ENCODE data around the gene C12orf54. TPM values are rescaled to one million over a fixed set of nuclear protein-coding genes. Genes with fewer than 3 reads are reported as not detected.
"Not testable (repeated sequence)": the region's sequence is repeated elsewhere in the genome, so short reads cannot be mapped to it uniquely, and the experiment has no call there.

The C12orf54 gene
- total and polyA plus RNA-seq, 2 donors (not counting 3 experiments of a cell fraction or from before 2014, with no cell fraction given), result not detected

GRCh38 chr12:48514728-48515127, 32.4 kb downstream of the C12orf54 start:
- POLR2A ChIA-PET, result no interaction called here
- H3K4me1 ChIP-seq (ENCODE audit: control insufficient read depth, extremely low read depth, insufficient read depth, low read length), result no peaks in the 10 kb centered on the region
- DNase-seq (ENCODE audit: low read depth, low spot score) (no peak), FAIRE-seq (no peak)
- TF ChIP-seq FOS (IDR thresholded peaks at IDR 0.05; ENCODE audit: borderline replicate concordance, insufficient read depth, low read length) (no peak), EZH2 (IDR thresholded peaks at IDR 0.05; ENCODE audit: borderline replicate concordance, low read depth, low read length, severe bottlenecking) (no peak), JUN (IDR thresholded peaks at IDR 0.05; ENCODE audit: borderline replicate concordance, insufficient read depth, insufficient read length, low read depth) (no peak), GATA2 (IDR thresholded peaks at IDR 0.05; ENCODE audit: insufficient read depth, insufficient read length, low read depth, low read length) (no peak), MYC (IDR thresholded peaks at IDR 0.05; ENCODE audit: low read depth, low read length) (no peak), POLR2AphosphoS5 (IDR thresholded peaks at IDR 0.05; ENCODE audit: insufficient read depth, low read depth, low read length) (no peak), CTCF (IDR thresholded peaks at IDR 0.05; ENCODE audit: extremely low read depth in 1 of 2, insufficient read depth in 1 of 2, low read depth in 1 of 2, low read length in 2 of 2) (no peak), POLR2A (IDR thresholded peaks at IDR 0.05; ENCODE audit: low read depth, low read length) (no peak)
- TF ChIP-seq, protein P1, sequence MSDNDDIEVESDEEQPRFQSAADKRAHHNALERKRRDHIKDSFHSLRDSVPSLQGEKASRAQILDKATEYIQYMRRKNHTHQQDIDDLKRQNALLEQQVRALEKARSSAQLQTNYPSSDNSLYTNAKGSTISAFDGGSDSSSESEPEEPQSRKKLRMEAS (IDR thresholded peaks at IDR 0.05; ENCODE audit: insufficient read depth, insufficient read length), result no peak
- no peaks in the 10 kb centered on the region for H3K79me2 ChIP-seq (ENCODE audit: control insufficient read depth, insufficient read depth, low read length)
- no peak overlapping the region for H3K4me2 ChIP-seq (ENCODE audit: insufficient read depth, low read length)
- no peaks in the 10 kb centered on the region for H4K20me1 ChIP-seq (replicated peaks; ENCODE audit: control insufficient read depth, extremely low read depth, insufficient read depth, low read length)
- dilution Hi-C loops (cut with MboI; ENCODE audit: extremely low pct_ligation_motif_present, low sequenced_read_pairs), result no loop called here
- CTCF ChIA-PET, result no interaction called here
- intact Hi-C loops (cut with micrococcal nuclease), result no loop called here
- H3K4me3 ChIP-seq (replicated peaks in 1 of 3; ENCODE audit: insufficient read depth in 1 of 3, low read depth in 1 of 3, low read length in 3 of 3), result no peak overlapping the region
- H2AFZ ChIP-seq (ENCODE audit: low read depth, low read length), result no peak overlapping the region
- H3K27me3 ChIP-seq (ENCODE audit: control insufficient read depth in 2 of 2, insufficient read depth in 2 of 2, low read length in 2 of 2), result no peaks in the 10 kb centered on the region
- H3K36me3 ChIP-seq (ENCODE audit: control insufficient read depth in 2 of 2, extremely low read depth in 1 of 2, insufficient read depth in 2 of 2, low read length in 2 of 2), result no peaks in the 10 kb centered on the region
- BruUV-seq (replicated peaks), result no TSS peak
- H3K27ac ChIP-seq (ENCODE audit: insufficient read depth, low read depth, low read length), result no peak overlapping the region
- no peaks in the 10 kb centered on the region for H3K9me3 ChIP-seq (replicated peaks; ENCODE audit: control insufficient read depth, insufficient read depth, low read length)
- H3K9me1 ChIP-seq (replicated peaks; ENCODE audit: control insufficient read depth, extremely low read depth, insufficient read depth, low read length), result no peaks in the 10 kb centered on the region
- H3K9ac ChIP-seq (replicated peaks; ENCODE audit: extremely low read depth, insufficient read depth, low read length), result no peak overlapping the region

- dilution Hi-C loops (cut with MboI; ENCODE audit: extremely low pct_ligation_motif_present, low sequenced_read_pairs); H4K20me1 ChIP-seq (replicated peaks; ENCODE audit: control insufficient read depth, extremely low read depth, insufficient read depth, low read length); H3K9me1 ChIP-seq (replicated peaks; ENCODE audit: control insufficient read depth, extremely low read depth, insufficient read depth, low read length); CTCF ChIA-PET; intact Hi-C loops (cut with micrococcal nuclease); H3K9ac ChIP-seq (replicated peaks; ENCODE audit: extremely low read depth, insufficient read depth, low read length); BruUV-seq (replicated peaks); H3K4me1 ChIP-seq (ENCODE audit: control insufficient read depth, extremely low read depth, insufficient read depth, low read length); H3K4me2 ChIP-seq (ENCODE audit: insufficient read depth, low read length); POLR2A ChIA-PET; H3K79me2 ChIP-seq (ENCODE audit: control insufficient read depth, insufficient read depth, low read length); H3K4me3 ChIP-seq (replicated peaks in 1 of 3; ENCODE audit: insufficient read depth in 1 of 3, low read depth in 1 of 3, low read length in 3 of 3); DNase-seq (ENCODE audit: low read depth, low spot score); H3K27ac ChIP-seq (ENCODE audit: insufficient read depth, low read depth, low read length); H2AFZ ChIP-seq (ENCODE audit: low read depth, low read length); H3K36me3 ChIP-seq (ENCODE audit: control insufficient read depth in 2 of 2, extremely low read depth in 1 of 2, insufficient read depth in 2 of 2, low read length in 2 of 2); H3K27me3 ChIP-seq (ENCODE audit: control insufficient read depth in 2 of 2, insufficient read depth in 2 of 2, low read length in 2 of 2); FAIRE-seq; H3K9me3 ChIP-seq (replicated peaks; ENCODE audit: control insufficient read depth, insufficient read depth, low read length): not testable (repeated sequence)
Measured at GRCh38 chr12:48520381-48520780, 38.1 kb downstream of the C12orf54 start.

Data from endothelial cell of umbilical vein (primary cell).